Measurements from ENCODE around the gene CDYL2.
"Not testable (repeated sequence)": the region's sequence is repeated elsewhere in the genome, so short reads cannot be mapped to it uniquely, and the experiment has no call there.

CDYL2 gene

GRCh38 chr16:80804526-80805383, at the start of gene CDYL2:
CDYL2 (minus strand) TSS chr16:80804598; CDS start chr16:80804173, 425 bp downstream.
- DNase-seq (ENCODE audit: low read depth in 2 of 2, low spot score in 1 of 2), result no peak

- no peak for DNase-seq (ENCODE audit: low read depth in 2 of 2, low spot score in 1 of 2)
Observed at GRCh38 chr16:80852261-80852872, 48.0 kb upstream of the CDYL2 start.

GRCh38 chr16:80851831-80852230, 47.4 kb upstream of the CDYL2 start:
- DNase-seq (ENCODE audit: low read depth in 2 of 2, low spot score in 1 of 2), result no peak

GRCh38 chr16:80850757-80851156, 46.4 kb upstream of the CDYL2 start:
- DNase-seq (ENCODE audit: low read depth in 2 of 2, low spot score in 1 of 2), result no peak

- DNase-seq (ENCODE audit: low read depth in 2 of 2, low spot score in 1 of 2), result no peak
Observed at GRCh38 chr16:80848862-80849261, 44.5 kb upstream of the CDYL2 start.

- no peak for DNase-seq (ENCODE audit: low read depth in 2 of 2, low spot score in 1 of 2)
Observed at GRCh38 chr16:80846680-80847079, 42.3 kb upstream of the CDYL2 start.

GRCh38 chr16:80846275-80846674, 41.9 kb upstream of the CDYL2 start:
- no peak for DNase-seq (ENCODE audit: low read depth in 2 of 2, low spot score in 1 of 2)

GRCh38 chr16:80844395-80844794, 40.0 kb upstream of the CDYL2 start:
- no peak for DNase-seq (ENCODE audit: low read depth in 2 of 2, low spot score in 1 of 2)

- no peak for DNase-seq (ENCODE audit: low read depth in 2 of 2, low spot score in 1 of 2)
Observed at GRCh38 chr16:80841231-80841630, 36.8 kb upstream of the CDYL2 start.

GRCh38 chr16:80837533-80838147, 33.2 kb upstream of the CDYL2 start:
- DNase-seq (ENCODE audit: low read depth in 2 of 2, low spot score in 1 of 2), result no peak

- DNase-seq (ENCODE audit: low read depth in 2 of 2, low spot score in 1 of 2), result no peak
Observed at GRCh38 chr16:80836846-80837245, 32.4 kb upstream of the CDYL2 start.

- no peak for DNase-seq (ENCODE audit: low read depth in 2 of 2, low spot score in 1 of 2)
Observed at GRCh38 chr16:80836202-80836601, 31.8 kb upstream of the CDYL2 start.

GRCh38 chr16:80831039-80831438, 26.6 kb upstream of the CDYL2 start:
- DNase-seq (ENCODE audit: low read depth in 2 of 2, low spot score in 1 of 2), result no peak

- no peak for DNase-seq (ENCODE audit: low read depth in 2 of 2, low spot score in 1 of 2)
Observed at GRCh38 chr16:80828495-80828894, 24.1 kb upstream of the CDYL2 start.

- no peak for DNase-seq (ENCODE audit: low read depth in 2 of 2, low spot score in 1 of 2)
Observed at GRCh38 chr16:80827007-80827406, 22.6 kb upstream of the CDYL2 start.

GRCh38 chr16:80825365-80825758, 21.0 kb upstream of the CDYL2 start:
- DNase-seq (ENCODE audit: low read depth in 2 of 2, low spot score in 1 of 2), result no peak

- DNase-seq (ENCODE audit: low read depth in 2 of 2, low spot score in 1 of 2), result peak in 1 of 2 donors; percentile 10
Observed at GRCh38 chr16:80824623-80825364, 20.4 kb upstream of the CDYL2 start.

- no peak for DNase-seq (ENCODE audit: low read depth in 2 of 2, low spot score in 1 of 2)
Observed at GRCh38 chr16:80819988-80820387, 15.6 kb upstream of the CDYL2 start.

- no peak for DNase-seq (ENCODE audit: low read depth in 2 of 2, low spot score in 1 of 2)
Observed at GRCh38 chr16:80816356-80816755, 12.0 kb upstream of the CDYL2 start.

GRCh38 chr16:80815278-80815677, 10.9 kb upstream of the CDYL2 start:
- DNase-seq (ENCODE audit: low read depth in 2 of 2, low spot score in 1 of 2), result not testable (repeated sequence)

GRCh38 chr16:80812593-80812992, 8.2 kb upstream of the CDYL2 start:
- DNase-seq (ENCODE audit: low read depth in 2 of 2, low spot score in 1 of 2), result no peak
